CD4-positive, alpha-beta T cell (primary cell): ENCODE results near the gene EFCAB8. TPM values are rescaled to one million over a fixed set of nuclear protein-coding genes. Genes with fewer than 3 reads are reported as not detected.

ENCODE experiments used
- ATAC-seq: fragments of 200-7000 bp; cut with Tn5 transposase; one replicate; pipeline ENCODE4 v1.10.0; 2022; ENCODE audit warnings: mild to moderate bottlenecking; ENCODE audit not compliant: poor library complexity
- CTCF ChIA-PET: fragments of 350-600 bp; sonication (Branson Sonifier 250); formaldehyde crosslinking; loops from one replicate; lab custom pipeline; 2021; ENCODE audit warnings: antibody characterized with exemption, inconsistent platforms; lab: Charles Lee
- POLR2A ChIA-PET: fragments of 350-600 bp; sonication (Branson Sonifier 250); formaldehyde crosslinking; loops from one replicate; lab custom pipeline; 2021; ENCODE audit warnings: antibody characterized with exemption, inconsistent platforms; lab: Charles Lee
- DNase-seq, 14 experiments: peaks; one replicate each; pipeline ENCODE4 v3.0.0-alpha.2; 2013 to 2020; ENCODE audit warnings: mixed read lengths in 2 of 14
- H3K27ac ChIP-seq, 2 donors: one replicate each; pipeline versions ENCODE4 v1.5.1 to v1.7.0; 2013; ENCODE audit warnings: low read length in 2 of 2, low read depth in 1 of 2, mild to moderate bottlenecking in 1 of 2
- H3K27me3 ChIP-seq, 2 experiments: 1 replicate in 1 of 2; 2 replicates in 1 of 2; pipeline versions ENCODE4 v1.6.1 to v1.7.0; 2013; ENCODE audit warnings: low read length in 2 of 2, control low read depth in 1 of 2, mild to moderate bottlenecking in 1 of 2, moderate library complexity in 1 of 2; ENCODE audit not compliant: insufficient read depth in 2 of 2, control insufficient read depth in 1 of 2
- H3K36me3 ChIP-seq: one replicate; pipeline ENCODE4 v1.6.1; 2013; ENCODE audit warnings: low read length, control low read depth; ENCODE audit not compliant: insufficient read depth
- H3K4me1 ChIP-seq: one replicate; pipeline ENCODE4 v1.6.1; 2013; ENCODE audit warnings: low read length, control low read depth; ENCODE audit not compliant: insufficient read depth
- H3K4me3 ChIP-seq: one replicate; pipeline ENCODE4 v1.5.1; 2013; ENCODE audit warnings: mild to moderate bottlenecking, low read length, moderate library complexity
- H3K9me3 ChIP-seq, 2 experiments: 1 replicate in 1 of 2; 2 replicates in 1 of 2; pipeline versions ENCODE4 v1.6.1 to v1.7.0; 2013; ENCODE audit warnings: low read length in 2 of 2, mild to moderate bottlenecking in 2 of 2, control low read depth in 1 of 2, moderate library complexity in 1 of 2; ENCODE audit not compliant: control insufficient read depth in 1 of 2, insufficient read depth in 1 of 2
- H3K27ac Mint-ChIP-seq: one replicate; pipeline ENCODE4 v1.8.0; 2020; ENCODE audit warnings: mixed read lengths
- H3K27me3 Mint-ChIP-seq: one replicate; pipeline ENCODE4 v1.8.0; 2021; ENCODE audit warnings: mixed read lengths
- H3K36me3 Mint-ChIP-seq: one replicate; pipeline ENCODE4 v1.8.0; 2021; ENCODE audit warnings: low read depth, mixed read lengths
- H3K4me1 Mint-ChIP-seq: one replicate; pipeline ENCODE4 v1.8.0; 2021; ENCODE audit warnings: low read depth, mixed read lengths
- H3K4me3 Mint-ChIP-seq: one replicate; pipeline ENCODE4 v1.8.0; 2020; ENCODE audit warnings: mild to moderate bottlenecking, mixed read lengths
- H3K9me3 Mint-ChIP-seq: one replicate; pipeline ENCODE4 v1.8.0; 2020; ENCODE audit warnings: mixed read lengths
- CTCF ChIP-seq: fragments of 200-600 bp; IDR thresholded peaks from one replicate; pipeline ENCODE4 v1.8.0; 2022; ENCODE audit warnings: antibody characterized with exemption, mild to moderate bottlenecking
- intact Hi-C, 2 experiments: fragments of 100-400 bp; cut with DNase I in 1 of 2; cut with micrococcal nuclease in 1 of 2; formaldehyde crosslinking; loops; one replicate each; pipeline versions ENCODE4 v1.15.1 to v1.9.0; 2023 to 2025; cut with DNase I, micrococcal nuclease
- total RNA-seq, 174 experiments: library from RNA in 2 of 174; stranded (reverse) in 2 of 174; gene quantifications; one replicate each; pipeline ENCODE4 v1.2.3 and lab custom pipeline; 2021 to 2026

Gene EFCAB8
- total RNA-seq, 2 experiments from 2014 or later, result 0.81 to 2.5 TPM

- Histone ChIP-seq H3K27me3 (no peaks in the 10 kb centered on the region), H3K36me3 (no peaks in the 10 kb centered on the region), H3K4me3 (no peak overlapping the region), H3K4me1 (peaks cover 89% of the 10 kb centered on the region), H3K9me3 (no peaks in the 10 kb centered on the region), H3K27ac (peak overlapping the region; percentile 87 to 98)
- Mint-ChIP-seq H3K9me3 (no peaks in the 10 kb centered on the region), H3K27me3 (no peaks in the 10 kb centered on the region), H3K4me1 (peaks cover 93% of the 10 kb centered on the region), H3K4me3 (peak overlapping the region; percentile 65), H3K36me3 (no peaks in the 10 kb centered on the region), H3K27ac (no peak overlapping the region)
- TF ChIP-seq CTCF, result no peak
- POLR2A ChIA-PET, result interaction anchor here (1.0 to 4.3 kb wide), 4 partner anchors 10 to 21 kb away, joined by 3 to 31 read pairs (median 13); no protein-coding TSS in a partner anchor
- CTCF ChIA-PET, result interaction anchor here (1.7 kb wide), 1 partner anchor 21 kb away, joined by 10 read pairs; no protein-coding TSS in a partner anchor
- intact Hi-C loops, result loop anchor here in 1 of 2 experiments (5.0 kb wide), 1 partner anchor 42 kb away; the partner anchor contains the start of gene BPIFB2
- DNase-seq (peak in 10 of 14 experiments; percentile 28 to 82 (median 50)), ATAC-seq (peak; percentile 32)
Measured at GRCh38 chr20:32965581-32966373, 107.1 kb downstream of the EFCAB8 start.

GRCh38 chr20:32966382-32966781 lies 107.7 kb downstream of the EFCAB8 start:
- no peaks in the 10 kb centered on the region for H3K9me3 Mint-ChIP-seq
- intact Hi-C loops, result loop anchor here in 1 of 2 experiments (5.0 kb wide), 1 partner anchor 41 kb away; the partner anchor contains the start of gene BPIFB2
- H3K36me3 ChIP-seq, result no peaks in the 10 kb centered on the region
- no peak for ATAC-seq
- no peaks in the 10 kb centered on the region for H3K9me3 ChIP-seq
- no peaks in the 10 kb centered on the region for H3K36me3 Mint-ChIP-seq
- peaks cover 93% of the 10 kb centered on the region for H3K4me1 Mint-ChIP-seq
- DNase-seq, result peak in 1 of 14 experiments; percentile 30
- H3K4me3 ChIP-seq, result no peak overlapping the region
- TF ChIP-seq CTCF, result no peak
- no peaks in the 10 kb centered on the region for H3K27me3 Mint-ChIP-seq
- ChIA-PET CTCF (interaction anchor here (1.6 to 1.7 kb wide), 2 partner anchors 16 to 21 kb away, joined by 3 to 10 read pairs; no protein-coding TSS in a partner anchor), POLR2A (interaction anchor here (0.9 to 4.3 kb wide), 8 partner anchors 9 to 147 kb away, joined by 3 to 31 read pairs (median 6); partner anchors contain the start of genes MAPRE1 and SUN5)
- peaks cover 90% of the 10 kb centered on the region for H3K4me1 ChIP-seq
- H3K4me3 Mint-ChIP-seq, result peak overlapping the region; percentile 38
- H3K27ac ChIP-seq, result peak overlapping the region; percentile 87 to 98
- no peak overlapping the region for H3K27ac Mint-ChIP-seq
- no peaks in the 10 kb centered on the region for H3K27me3 ChIP-seq

DNA sequence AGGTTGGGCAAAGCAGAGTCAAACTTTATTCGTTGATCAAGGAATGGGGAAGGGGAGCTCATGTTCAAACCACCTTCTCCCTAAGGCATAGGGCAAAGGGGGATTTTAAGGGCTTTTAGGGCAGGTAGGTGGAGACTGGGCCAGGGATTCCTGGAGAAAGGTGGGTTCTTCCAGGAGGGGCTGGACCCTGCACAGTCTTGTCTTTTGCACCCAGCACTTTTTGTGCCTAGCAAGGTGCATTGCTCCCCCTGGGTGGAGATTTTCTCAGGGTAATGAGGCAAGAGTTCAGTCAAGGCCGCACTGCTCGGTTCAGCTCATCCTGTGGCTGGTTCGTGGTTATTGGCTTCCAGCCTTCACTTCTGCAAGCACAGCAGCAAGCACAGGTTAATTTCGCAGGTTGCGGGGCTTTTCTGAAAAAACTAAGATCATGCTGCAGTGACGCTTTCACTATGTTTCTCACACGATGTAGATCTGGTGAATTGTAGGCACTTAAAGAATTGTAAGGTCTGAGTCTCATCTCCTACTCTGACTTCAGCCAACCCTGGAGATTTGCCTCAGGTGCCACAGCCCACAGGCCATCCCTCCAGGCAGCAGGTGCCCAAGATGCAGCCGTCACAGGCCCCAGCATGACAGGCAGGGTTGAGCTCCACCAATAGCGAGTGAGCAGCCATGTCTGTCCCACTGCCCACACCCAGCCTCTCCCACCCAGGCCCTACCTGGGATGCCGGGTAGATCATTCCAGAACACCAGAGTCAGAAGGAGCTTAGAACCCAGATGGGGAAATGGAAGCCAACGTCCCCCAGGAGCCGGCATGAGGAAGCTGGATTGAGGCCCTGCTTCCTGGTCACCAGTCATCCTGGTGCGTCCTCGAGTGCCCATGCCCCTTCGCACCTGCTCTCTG lies 108.4 kb downstream of the EFCAB8 start:
- ATAC-seq (peak; percentile 38), DNase-seq (peak; percentile 35 to 91 (median 52))
- ChIA-PET CTCF (interaction anchor here (0.6 to 1.6 kb wide), 5 partner anchors 16 to 219 kb away, joined by 3 to 9 read pairs (median 3); no protein-coding TSS in a partner anchor), POLR2A (interaction anchor here (0.7 to 4.3 kb wide), 11 partner anchors 10 to 147 kb away, joined by 3 to 31 read pairs (median 4); partner anchors contain the start of genes MAPRE1 and SUN5)
- Histone ChIP-seq H3K4me3 (no peak overlapping the region), H3K4me1 (peaks cover 90% of the 10 kb centered on the region), H3K27me3 (no peaks in the 10 kb centered on the region), H3K27ac (peak overlapping the region; percentile 87 to 98), H3K9me3 (no peaks in the 10 kb centered on the region), H3K36me3 (no peaks in the 10 kb centered on the region)
- H3K27me3 Mint-ChIP-seq, result no peaks in the 10 kb centered on the region
- TF ChIP-seq CTCF, result no peak
- peak overlapping the region; percentile 85 for H3K4me3 Mint-ChIP-seq
- intact Hi-C loops, result loop anchor here in 1 of 2 experiments (1.0 to 5.0 kb wide), 2 partner anchors 22 to 40 kb away; partner anchors contain the start of gene BPIFB2
- H3K9me3 Mint-ChIP-seq, result no peaks in the 10 kb centered on the region
- no peak overlapping the region for H3K27ac Mint-ChIP-seq
- H3K4me1 Mint-ChIP-seq, result peaks cover 85% of the 10 kb centered on the region
- H3K36me3 Mint-ChIP-seq, result no peaks in the 10 kb centered on the region
